ENCODE data around the gene BLZF1.

DNA sequence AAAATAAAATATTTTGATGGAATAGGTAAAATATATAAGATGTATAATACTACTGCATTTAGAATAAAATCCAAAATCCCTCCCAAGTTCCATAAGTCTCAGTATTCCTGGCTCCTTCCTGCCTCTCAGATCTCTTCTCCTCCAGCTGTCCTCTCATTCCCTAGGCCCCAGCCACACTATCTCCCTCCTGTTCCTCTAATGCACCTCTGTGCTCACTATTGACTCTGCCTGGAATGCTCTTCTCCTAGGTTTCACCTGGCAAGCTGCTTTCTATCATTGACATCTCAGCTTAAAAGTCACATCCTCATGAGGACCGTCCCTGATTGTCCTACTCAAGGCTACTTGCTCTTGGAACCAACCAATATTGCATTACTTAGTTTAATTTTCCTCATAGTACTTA lies 7.6 kb upstream of the BLZF1 start:
- TF ChIP-seq CTCF (IDR thresholded peaks at IDR 0.05; ENCODE audit: insufficient read depth, low read length, poor library complexity, severe bottlenecking) (no peak), EZH2phosphoT487 (conservative IDR thresholded peaks at IDR 0.05; ENCODE audit: low read length) (no peak)
